Measurements from ENCODE around the gene EME2.

Gene EME2

DNA sequence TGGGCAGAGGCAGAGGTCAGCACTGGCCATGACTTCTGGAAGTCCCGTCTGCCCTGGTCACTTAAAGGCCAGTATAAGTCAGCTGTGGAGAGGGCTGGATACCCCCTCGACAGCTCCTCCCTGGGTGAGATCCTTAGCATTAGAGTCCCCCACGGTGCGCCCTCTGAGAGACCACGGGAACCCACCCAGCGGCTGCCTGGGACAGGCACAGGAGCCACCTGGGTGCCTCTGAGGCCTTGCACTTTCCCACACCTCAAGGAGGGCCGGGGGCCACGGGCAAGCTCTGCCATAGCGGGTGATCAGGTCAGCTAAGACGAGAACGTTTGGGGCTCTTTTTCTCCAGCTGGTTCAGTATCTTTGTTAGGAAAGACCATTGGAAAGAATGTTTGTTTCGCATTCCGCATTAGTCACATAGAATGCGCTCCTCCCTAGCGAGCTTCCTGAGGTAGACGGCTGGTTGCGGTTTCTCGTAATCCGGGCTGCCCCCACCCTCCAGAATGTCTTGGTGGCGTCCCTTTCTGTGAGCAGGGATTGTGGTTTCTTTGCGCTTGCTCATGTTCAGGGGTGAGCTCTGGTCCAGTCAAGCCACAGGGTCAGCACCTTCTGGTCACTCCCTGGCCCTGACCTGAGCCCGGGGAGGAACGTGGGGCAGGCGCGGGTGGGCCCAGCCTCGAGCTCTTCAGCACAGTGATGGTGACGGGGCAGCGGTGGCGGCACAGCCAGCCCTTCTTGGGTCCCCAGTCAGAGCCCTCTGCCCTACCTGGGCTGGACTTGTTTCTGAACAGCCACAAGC lies 26.5 kb upstream of the EME2 start:
- no peak for DNase-seq

DNA sequence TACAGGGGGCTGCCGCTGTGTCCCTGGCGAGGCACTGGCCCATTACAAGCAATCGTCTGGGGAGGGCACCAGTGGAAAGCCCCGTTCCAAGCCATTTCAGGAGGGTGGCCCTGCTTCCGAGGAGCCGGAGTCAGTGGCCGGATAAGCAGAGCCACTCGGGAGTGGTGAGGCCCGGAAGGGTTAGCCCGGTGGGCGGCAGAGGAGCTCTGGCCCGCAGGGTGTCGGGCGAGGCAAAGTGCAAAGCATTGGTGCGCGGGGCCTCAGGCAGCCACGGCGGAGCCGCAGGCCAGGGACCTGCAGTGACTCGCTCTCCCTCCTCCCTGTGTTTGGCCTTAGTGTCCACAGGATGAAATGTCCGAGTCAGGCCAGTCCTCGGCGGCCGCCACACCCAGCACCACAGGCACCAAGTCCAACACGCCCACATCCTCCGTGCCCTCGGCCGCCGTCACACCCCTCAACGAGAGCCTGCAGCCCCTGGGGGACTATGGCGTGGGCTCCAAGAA lies 25.9 kb upstream of the EME2 start:
- DNase-seq: no peak

DNA sequence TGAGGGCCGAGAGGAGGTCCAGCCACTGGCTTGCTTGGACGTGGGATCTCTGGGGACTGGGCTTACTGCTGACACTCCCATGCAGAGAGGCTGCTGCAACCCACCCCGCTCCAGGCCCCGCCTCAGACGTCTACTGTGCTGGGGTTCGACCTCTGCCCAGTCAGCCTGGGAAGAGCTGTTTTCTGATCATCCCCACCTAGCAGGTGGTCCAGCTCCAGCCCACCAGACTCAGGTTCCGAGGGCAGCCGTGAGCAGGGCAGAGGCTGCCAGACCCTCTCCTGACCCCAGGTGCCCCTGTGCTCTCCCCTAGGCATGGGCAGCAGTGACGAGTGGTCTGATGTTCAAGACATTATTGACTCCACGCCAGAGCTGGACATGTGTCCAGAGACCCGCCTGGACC lies 24.7 kb upstream of the EME2 start:
- no peak for DNase-seq

DNA sequence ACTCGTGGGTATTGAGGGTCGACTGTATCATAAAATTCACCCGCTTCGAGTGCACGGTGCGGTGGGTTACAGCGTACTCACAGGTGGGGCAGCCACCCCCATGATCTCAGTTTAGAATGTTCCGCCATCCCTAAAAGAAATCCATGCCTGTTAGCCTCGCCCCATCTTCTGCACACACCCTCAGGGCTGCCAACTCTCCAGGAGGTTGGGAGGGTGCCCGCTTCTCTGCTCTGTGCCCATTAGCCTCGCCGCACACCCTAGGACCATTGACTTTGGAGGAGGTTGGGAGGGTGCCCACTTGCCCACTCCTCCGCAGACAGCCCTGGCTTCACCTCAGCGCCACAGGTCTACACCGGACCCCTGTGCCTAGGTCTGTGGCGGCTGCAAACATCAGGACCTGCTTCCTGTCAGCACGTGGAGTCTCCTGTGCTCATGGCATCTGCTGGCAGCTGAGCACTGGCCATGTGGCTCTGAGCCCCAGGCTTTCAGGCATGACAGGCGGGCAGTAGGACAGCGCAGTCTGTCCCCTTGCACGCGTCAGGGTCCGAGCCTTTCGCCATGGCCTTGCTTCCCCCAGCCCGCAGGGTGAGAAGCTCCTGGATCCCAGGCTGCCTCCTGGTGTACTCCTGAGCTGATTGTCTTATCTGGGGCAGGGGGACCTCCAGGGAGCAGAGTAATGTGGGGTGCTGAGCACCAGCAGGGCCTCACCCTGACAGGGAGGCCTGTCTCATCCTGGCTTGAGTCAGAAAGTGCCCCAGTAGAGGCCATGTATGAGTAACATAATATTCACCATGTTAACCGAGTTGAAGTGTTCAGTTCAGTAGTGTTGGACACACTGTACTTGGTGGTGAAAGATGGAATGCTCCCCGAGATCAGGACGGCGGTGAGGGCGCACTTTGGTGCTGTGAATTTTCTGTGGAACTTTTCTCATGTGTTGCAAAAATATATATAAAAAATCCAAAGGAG lies 23.2 kb upstream of the EME2 start:
- no peak for DNase-seq

DNA sequence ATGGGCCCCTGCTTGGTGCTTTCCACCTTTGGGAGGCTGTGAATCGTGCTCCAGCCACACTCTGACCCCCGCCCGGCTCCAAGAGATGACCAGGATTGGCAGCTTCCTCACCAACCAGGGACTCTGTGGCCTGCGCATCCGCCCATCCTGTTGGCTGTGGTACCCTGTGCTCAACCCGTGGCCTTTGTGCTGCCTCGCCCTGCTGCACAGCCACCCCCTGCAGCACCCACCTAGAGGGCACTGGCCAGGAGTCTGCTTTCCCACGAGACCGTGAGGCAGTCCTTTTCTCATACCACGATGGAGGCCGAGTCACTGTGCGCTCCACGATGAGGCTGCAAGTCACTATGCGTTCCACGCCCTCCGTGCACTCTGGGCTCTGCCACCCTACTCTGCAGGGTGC lies 20.7 kb upstream of the EME2 start:
- DNase-seq: no peak

DNA sequence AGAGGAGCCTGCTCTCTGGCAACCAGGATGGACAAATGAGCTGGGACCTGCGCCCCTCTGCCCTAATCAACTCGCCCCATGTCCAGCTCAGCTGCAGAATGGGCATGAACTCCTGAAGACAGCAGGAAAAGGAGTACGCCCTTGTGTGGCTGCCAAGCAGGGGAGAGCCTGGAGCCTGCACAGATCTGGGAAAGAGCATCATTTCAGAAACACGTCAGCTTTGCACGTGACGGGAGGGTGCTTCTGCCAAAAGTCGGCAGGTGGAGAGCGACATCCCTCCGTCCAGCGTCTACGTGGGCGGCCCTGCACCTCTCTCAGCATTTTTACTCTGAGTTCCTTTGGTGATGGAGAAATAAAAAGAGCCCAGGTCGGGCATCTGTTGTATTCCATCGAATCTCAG lies 19.8 kb upstream of the EME2 start:
- DNase-seq: no peak

DNA sequence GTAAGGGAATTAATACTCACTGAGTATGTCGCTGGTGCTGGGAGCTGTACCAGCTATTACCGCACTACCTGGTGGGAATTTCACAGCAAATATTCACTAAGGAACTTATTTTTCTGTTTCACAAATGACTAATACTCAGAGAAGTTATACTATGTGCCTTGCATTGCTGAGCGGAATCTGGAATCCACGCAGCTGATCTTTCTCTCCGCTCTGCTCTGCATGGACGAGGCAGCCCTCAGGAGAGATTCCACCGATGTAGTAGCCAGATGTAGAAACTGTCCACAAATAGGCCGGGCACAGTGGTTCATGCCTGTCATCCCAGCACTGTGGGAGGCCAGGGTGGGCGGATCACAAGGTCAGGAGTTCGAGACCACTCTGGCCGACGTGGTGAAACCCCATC lies 18.4 kb upstream of the EME2 start:
- no peak for DNase-seq

DNA sequence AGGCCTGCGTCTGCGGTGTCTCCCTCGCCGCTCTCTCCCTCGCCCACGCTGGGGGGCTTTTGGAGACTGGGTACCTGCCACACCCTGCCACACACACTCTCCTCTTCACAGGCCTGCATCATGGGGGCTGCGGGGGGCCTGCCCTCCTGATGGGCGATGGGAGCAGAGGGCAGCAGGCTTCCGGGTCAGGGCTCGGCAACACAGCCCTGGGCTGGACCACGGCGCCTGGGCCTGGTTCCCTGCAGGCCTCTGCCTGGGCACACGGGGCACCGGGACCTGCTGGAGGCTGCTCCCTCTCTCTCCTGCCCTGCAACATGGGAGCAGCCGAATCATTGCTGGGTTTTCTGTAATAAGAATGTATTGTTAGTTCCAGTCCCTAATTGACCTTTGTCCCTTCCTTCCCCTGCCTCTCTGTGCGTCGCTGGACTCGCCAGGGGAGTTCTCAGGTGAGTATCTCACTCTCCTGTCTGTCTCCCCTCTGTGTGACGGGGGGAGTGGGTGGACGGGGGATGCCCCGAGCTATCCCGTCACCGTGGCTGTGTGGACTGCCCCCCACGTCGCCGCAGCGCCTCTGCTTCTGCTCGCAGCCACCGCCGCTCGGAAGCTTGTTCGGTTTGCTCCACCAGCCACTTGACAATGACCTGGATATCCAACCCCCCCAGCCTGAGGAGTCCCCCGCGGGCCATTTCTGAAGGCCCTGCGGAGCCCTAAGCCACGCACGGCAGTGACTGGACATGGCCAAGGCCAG lies 14.7 kb upstream of the EME2 start:
- DNase-seq: no peak

DNA sequence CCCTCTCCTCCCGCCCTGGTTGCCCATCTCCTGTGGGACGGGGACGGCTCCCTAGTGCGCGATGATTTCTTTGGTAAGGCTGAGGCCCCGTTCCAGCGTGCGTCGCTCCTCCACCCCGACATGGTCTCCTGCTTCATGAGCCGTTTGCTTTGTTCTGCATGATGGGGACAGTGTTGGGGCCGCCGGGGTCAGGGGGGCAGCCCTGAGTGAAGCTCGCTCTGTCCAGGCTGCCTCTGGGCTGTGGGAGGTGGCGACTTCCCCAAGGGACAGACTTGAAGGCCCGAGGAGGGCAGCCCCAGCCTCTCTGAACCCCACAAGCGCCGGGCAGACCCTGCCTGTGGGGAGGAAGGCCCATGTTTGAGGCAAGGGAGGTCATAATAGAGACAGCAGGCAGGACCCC lies 13.7 kb upstream of the EME2 start:
- no peak for DNase-seq

DNA sequence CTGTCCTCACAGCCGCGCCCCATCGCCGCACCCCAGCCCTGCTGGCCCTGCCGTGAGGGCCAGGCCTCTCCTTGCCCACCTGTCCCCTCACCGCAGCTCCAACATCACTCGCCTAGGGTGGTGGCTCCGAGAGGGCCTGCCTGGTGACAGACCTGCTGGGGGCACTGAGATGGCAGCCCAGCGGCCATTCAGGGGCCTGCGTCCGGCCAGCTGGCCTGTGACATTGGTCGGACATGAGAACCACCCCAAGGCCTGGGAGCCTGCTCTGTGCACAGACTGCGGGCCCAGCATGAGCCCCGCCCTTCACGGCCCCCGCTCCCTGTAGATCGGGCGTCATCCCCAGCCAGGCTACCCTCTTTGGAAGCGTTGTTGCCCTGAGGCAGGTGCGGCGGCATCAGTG lies 13.1 kb upstream of the EME2 start:
- DNase-seq: no peak

DNA sequence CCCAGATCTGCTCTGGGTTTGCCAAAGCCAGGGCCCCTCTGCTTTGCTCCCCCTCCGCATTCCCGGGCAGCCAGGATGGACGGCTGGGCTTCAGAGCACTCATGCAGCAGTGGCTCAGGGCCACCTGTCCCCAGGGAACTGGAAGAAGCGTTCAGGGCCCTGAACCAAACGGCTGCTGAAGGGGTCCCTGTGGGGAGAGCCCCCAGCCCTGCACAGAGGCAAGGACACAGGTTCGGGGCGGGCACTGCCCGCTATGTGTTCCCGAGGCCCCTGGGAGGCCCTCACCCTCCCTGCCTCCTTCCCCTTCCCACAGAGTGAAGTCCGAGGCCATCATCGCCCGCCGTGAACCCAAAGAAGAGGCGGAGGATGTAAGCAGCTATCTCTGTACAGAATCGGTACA lies 11.7 kb upstream of the EME2 start:
- no peak for DNase-seq

DNA sequence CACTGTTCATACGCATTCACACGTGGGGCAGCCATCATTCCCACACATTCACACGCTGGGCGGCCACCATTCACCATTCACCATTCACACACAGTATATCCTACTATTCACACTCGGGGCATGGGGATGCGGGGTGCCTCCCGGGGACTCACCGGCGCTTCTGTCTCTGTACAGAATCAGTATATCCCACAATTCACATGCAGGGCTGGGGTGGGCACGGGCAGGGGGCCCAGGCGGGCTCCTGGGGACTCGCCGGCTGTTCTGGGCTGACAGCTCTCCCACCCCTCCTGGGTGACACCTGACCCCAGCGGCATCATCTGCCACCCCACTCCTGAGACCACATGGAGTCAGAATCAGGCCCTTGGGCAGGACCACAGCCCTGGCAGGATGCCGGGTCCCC lies 10.9 kb upstream of the EME2 start:
- no peak for DNase-seq

DNA sequence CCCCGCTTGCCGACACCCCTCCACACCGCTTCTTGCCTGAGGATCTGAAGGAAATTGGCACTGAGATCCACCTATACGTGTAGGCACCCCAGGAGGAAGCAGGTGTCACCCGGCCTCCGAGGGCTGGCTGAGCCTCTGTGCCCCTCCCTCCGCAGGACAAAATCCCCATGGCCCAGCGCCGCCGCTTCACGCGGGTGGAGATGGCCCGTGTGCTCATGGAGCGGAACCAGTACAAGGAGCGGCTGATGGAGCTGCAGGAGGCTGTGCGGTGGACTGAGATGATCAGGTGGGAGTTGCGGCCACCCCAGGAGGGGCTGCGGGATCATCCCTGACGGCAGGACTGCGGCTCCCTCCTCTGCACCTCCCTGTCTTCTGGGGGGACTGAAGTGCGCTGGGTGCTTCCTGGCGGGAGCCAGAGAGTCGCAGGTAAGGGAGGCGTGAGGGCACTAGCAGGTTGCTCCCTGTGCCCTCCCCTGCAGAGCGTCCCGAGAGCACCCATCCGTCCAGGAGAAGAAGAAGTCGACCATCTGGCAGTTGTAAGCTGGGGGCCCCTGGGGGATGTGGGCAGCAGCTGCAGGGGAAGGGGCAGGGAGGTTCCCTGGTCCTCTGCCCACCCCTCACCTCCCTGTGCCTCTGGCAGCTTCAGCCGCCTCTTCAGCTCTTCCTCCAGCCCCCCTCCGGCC lies 10.3 kb upstream of the EME2 start:
- no peak for DNase-seq

DNA sequence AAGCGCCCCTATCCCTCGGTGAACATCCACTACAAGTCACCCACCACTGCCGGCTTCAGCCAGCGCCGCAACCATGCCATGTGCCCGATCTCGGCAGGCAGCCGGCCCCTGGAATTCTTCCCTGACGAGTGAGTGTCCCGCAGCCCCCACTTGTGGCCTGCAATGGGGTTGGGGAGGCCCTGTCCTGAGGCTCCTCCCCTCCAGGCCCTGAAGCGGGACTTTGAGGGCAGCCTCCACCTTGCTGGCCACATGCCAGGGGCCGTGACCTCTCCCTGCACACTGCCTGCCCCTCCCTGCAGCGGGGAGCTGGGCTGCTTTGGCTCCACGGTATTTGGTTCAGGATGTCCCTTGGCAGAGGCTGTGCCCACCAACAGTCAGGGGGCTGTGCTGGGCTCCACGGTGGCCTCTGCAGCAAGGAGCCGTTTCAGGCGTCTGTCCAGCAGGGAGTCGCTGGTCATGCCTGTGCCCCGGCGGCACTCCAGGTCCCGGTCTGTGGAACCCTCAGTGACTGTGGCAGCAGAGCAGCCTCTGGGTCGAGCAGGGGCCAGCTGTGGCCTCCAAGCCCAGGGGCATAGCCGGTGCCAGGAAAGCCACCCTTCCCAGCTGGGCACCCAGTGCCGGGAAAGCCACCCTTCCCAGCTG lies 9.6 kb upstream of the EME2 start:
- no peak for DNase-seq

DNA sequence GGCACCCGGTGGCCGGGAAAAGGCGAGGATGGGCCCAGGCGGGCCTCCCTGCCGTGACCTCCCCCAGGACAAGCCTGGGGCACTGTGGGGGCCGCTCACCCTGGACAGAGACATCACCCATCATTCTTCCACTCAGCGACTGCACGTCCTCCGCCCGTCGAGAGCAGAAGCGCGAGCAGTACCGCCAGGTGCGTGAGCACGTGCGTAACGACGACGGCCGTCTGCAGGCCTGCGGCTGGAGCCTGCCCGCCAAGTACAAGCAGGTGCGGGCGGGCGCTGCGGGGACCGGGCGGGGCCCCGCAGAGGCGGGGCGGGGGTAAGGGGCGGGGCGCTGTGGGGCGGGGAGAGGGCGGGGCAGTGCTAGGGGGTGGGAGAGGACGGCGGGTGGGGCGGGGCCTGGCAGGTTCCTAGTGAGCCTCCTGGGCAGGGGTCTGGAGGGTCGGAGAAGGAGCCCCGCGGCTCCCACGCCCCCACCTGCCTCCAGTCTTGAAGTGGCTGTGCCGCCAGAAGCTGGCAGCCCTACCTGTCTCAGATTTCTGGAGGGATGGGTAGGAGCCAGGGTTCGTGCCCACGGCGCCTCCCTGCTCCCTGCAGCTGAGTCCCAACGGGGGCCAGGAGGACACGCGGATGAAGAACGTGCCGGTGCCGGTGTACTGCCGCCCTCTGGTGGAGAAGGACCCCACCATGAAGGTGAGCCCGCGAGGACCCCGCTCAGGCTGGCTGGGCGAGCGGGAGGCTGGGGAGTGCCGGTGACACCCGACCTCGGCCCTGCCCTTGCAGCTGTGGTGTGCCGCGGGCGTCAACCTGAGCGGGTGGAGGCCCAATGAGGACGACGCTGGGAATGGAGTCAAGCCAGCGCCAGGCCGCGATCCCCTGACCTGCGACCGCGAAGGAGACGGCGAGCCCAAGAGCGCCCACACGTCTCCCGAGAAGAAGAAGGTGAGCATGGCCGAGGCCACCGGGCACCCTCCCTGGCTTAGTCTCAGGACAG lies 8.8 kb upstream of the EME2 start:
- no peak for DNase-seq

DNA sequence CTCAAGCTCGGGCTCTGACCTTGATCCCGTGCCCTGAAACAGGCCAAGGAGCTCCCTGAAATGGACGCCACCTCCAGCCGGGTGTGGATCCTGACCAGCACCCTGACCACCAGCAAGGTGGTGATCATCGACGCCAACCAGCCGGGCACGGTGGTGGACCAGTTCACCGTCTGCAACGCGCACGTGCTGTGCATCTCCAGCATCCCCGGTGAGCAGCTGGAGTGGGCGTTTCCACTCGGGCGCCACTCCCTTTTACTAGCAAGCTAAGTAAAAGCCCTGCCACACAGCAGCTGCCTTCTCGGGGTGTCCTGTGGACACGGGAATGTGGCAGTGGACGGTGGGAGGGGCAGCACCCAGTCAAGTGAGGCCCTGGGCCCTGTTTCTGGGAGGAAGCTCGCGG lies 7.6 kb upstream of the EME2 start:
- DNase-seq: no peak

DNA sequence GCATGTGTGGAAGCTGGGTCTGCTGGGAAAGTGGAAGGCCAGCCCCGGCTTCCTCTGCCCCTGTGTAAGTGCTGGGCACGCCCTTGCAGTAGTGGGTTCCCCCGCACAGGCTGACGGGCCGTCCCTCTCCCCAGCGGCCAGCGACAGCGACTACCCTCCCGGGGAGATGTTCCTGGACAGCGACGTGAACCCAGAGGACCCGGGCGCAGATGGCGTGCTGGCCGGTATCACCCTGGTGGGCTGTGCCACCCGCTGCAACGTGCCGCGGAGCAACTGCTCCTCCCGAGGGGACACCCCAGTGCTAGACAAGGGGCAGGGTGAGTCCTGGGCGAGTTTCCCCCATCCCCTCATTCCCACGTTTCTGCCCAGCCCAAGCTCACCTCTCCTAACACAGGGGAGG lies 6.8 kb upstream of the EME2 start:
- no peak for DNase-seq

DNA sequence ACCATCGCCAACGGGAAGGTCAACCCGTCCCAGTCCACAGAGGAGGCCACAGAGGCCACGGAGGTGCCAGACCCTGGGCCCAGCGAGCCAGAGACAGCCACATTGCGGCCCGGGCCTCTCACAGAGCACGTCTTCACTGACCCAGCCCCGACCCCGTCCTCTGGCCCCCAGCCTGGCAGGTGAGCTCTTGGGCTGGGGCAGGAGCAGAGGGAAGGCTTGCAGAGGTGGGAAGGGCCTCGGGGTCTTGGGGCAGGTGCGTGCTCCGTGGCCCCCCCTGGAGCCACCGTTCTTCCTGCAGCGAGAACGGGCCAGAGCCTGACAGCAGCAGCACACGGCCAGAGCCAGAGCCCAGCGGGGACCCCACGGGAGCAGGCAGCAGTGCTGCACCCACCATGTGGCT lies 6.4 kb upstream of the EME2 start:
- DNase-seq: no peak

DNA sequence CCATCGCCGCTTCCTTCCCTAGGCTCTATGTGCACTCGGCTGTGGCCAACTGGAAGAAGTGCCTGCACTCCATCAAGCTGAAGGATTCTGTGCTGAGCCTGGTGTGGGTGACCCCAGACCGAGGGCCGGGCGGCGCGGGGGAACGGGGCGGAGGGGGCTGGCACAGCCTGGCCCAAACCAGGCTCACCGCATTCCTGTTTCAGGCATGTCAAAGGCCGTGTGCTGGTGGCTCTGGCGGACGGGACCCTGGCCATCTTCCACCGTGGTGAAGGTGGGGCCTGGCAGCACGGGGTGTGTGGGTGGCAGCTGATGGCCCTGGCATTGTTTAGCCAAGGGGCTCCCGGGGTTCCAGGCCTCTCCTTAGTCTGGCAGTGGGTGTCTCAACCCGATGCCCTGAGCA lies 5.9 kb upstream of the EME2 start:
- no peak for DNase-seq

DNA sequence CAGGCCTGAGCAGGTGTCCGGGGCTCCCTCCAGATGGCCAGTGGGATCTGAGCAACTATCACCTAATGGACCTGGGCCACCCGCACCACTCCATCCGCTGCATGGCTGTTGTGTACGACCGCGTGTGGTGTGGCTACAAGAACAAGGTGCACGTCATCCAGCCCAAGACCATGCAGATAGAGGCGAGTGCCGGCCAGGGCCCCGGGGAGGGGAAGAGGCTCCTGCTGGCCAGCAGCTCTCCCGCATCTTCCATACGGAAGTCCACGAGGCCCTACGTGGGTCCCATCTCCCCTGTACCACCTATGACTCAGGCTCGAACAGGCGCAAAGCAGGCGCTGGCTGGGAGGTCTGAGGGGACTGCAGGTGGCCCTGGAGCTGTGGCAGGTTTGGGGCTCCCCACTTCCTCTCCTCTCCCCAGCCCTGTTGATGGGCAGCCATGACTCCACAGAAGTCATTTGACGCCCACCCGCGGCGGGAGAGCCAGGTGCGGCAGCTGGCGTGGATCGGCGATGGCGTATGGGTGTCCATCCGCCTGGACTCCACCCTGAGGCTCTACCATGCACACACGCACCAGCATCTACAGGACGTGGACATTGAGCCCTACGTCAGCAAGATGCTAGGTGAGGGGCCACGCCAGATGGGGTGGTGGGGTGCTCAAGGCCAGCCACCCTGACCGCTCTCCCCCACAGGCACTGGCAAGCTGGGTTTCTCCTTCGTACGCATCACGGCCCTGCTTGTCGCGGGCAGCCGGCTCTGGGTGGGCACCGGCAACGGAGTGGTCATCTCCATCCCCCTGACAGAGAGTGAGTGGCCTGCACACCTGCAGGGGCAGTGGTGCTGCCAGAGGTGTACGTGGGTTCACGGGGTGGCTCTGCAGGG lies 5.3 kb upstream of the EME2 start:
- no peak for DNase-seq
